ENCODE results near the gene BCAS4.

DNA sequence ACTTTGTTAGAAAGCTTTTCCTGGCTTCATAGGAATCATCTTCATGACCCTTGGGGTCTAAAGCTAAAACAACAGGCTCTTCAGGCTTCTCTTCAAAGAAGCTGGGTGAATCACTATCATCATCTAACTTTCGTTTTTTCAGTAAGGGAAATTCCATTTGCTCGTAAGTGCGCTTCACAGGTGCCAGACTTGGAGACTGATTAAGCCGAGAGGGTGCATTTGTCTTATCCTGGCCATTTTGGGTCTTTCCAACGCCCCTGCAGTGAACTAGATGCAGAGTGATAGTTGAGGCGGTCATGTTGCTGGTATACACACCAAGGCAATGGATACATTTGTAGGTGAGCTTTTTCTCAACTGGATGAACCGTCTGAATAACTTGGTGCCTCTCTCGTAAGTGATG is 97.5 kb downstream of the BCAS4 start:
- TF ChIP-seq POLR2A (IDR thresholded peaks at IDR 0.05; ENCODE audit: low read length) (peak; percentile 16), GATA1 (IDR thresholded peaks at IDR 0.05; ENCODE audit: low read depth, low read length) (no peak)
